Brain pericyte (primary cell): Measurements from ENCODE around the gene LAMA5.

Source experiments
- DNase-seq: peaks from one replicate; pipeline ENCODE4 v3.0.0-alpha.2; 2012; ENCODE audit warnings: low read depth, low spot score

LAMA5 gene

GRCh38 chr20:62314711-62315302 lies 52.3 kb downstream of the LAMA5 start:
- DNase-seq, result no peak

- no peak for DNase-seq
Observed at GRCh38 chr20:62314339-62314638, 52.8 kb downstream of the LAMA5 start.

GRCh38 chr20:62313460-62314338 lies 53.4 kb downstream of the LAMA5 start:
- no peak for DNase-seq

GRCh38 chr20:62313021-62313420 lies 54.1 kb downstream of the LAMA5 start:
- DNase-seq, result no peak

- no peak for DNase-seq
Observed at GRCh38 chr20:62312662-62312977, 54.5 kb downstream of the LAMA5 start.

- DNase-seq, result no peak
Observed at GRCh38 chr20:62311832-62312661, 55.1 kb downstream of the LAMA5 start.

- DNase-seq, result no peak
Observed at GRCh38 chr20:62311150-62311549, 56.0 kb downstream of the LAMA5 start.

- DNase-seq, result no peak
Observed at GRCh38 chr20:62310757-62311121, 56.4 kb downstream of the LAMA5 start.

GRCh38 chr20:62309947-62310756 lies 57.0 kb downstream of the LAMA5 start:
- no peak for DNase-seq

DNA sequence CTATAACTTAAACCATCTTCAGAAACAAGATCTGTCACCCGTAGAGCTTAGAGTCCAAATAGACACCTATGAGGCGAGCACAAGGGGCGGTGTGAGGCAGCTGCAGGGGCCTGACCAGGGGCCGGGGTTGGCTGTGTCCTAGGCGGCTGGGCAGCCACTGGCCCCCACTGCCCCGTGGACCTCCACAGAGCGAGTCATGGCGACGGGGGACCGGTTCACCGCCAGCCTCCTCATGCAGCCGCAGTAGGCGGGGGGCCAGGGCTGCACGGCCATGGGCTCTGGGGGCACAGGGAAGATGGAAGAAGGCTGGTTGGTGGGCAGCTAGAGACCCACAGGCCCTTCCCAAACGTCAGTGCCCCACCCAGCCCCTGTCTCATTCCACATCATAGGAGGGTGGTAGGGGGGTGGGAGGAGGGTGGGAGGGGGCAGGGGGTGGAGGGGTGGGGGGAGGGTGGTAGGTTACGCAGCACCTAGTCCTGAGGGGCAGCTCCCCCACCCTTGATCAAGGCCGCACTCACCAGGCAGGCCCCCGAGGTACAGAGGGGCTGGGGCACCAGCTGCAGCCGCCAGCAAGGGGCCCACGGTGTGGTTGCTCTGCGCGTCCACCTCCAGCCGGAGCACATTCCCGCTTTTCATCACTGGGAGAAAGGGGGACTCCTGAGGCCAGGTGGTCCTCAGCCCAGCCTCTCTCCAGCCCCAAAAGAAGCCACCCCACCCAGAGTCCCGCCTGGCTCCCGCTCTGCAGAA lies 57.7 kb downstream of the LAMA5 start:
- DNase-seq, result no peak

GRCh38 chr20:62308102-62308822 lies 58.9 kb downstream of the LAMA5 start:
- DNase-seq, result no peak

DNA sequence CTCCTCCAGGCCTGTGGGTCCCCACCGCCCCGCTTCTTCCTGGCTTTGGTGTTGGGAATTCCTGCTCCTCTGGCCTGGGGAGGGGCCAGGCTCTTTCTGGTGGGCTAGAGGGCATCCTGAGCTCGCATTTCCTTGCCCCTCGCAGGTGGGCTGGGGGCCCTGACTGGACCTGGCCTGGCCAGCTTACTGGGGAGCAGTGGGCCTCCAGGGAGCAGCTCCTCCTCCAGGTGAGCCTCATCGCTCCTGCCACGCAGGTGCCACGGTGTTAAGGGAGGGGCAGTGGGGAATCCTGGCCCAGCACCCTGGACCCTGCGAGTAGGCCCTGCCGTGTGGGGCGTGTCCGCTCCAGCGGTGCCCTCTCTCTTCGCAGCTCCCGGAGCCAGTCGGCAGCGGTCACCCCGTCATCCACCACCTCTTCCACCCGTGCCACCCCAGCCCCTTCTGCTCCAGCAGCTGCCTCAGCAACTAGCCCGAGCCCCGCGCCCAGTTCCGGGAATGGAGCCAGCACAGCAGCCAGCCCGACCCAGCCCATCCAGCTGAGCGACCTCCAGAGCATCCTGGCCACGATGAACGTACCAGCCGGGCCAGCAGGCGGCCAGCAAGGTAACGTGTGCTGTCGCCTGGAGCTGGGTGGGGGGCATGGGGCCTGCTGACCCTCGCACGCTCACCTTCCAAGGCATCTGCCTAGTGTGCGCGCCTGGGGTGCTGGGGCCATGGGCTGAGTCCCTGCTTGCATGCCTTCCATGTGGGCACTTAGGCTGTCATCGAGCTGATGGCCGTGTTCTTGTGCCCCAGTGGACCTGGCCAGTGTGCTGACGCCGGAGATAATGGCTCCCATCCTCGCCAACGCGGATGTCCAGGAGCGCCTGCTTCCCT lies 59.6 kb downstream of the LAMA5 start:
- no peak for DNase-seq

DNA sequence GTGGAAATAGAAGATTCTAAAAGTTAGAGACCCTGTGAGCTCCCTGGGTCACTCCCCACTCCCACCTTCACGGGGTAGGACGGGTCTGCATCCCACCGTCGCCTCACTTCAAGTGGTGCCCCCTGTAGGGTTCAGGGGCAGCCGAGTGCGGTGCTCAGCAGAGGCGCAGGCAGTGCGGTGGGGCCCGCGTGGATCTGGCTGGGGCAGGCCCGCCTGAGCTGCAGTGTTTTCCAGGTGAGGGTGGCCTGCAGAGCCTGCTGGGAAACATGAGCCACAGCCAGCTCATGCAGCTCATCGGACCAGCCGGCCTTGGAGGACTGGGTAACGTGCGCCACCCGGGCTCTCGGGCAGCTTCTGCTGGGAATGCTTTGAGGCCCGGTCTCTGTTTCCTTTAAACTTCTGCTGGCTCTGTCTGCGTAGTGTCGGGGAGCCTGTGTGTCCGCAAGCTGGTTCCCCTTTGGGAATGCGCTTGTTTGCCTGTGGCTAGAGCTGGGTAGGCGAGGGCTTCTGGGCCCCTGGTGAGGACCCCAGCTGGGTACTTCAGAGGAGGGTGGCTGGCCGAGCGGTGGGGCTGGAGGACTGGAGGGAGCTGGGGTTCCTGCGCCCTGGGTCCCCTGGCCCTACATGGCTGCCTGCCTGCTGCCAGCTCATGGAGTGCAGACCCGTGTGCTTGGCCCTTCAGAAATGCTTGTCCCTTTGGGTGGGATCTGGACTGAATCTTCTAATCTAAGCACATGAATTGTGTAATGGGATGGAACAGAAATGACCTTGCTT lies 60.5 kb downstream of the LAMA5 start:
- DNase-seq, result no peak

DNA sequence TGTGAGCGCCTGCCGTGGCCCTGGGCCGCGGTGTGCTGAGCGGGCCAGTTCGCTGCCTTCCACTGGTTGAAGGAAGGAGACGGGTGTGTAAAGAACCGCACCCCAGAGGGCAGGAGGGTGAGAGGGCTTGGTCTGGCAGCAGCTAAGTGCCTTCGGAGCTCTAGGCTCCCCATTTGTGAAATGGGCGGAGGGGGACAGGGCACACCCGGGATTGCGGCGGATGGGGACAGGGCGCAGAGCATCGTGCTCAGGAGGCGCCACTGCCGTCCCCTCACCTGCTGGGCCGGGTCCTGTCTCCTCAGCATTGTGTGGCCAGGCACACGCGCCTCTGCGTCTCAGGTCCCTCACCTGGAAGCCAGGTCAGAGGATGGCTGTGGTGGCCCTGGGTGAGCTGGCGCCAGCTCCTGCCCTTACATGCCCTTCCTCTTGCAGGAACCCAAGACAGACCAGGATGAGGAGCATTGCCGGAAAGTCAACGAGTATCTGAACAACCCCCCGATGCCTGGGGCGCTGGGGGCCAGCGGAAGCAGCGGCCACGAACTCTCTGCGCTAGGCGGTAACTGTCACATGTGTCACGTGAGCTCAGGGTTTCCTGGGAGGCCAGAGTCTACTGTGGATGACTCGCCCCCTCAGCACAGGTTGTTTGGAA lies 61.2 kb downstream of the LAMA5 start:
- DNase-seq, result no peak

DNA sequence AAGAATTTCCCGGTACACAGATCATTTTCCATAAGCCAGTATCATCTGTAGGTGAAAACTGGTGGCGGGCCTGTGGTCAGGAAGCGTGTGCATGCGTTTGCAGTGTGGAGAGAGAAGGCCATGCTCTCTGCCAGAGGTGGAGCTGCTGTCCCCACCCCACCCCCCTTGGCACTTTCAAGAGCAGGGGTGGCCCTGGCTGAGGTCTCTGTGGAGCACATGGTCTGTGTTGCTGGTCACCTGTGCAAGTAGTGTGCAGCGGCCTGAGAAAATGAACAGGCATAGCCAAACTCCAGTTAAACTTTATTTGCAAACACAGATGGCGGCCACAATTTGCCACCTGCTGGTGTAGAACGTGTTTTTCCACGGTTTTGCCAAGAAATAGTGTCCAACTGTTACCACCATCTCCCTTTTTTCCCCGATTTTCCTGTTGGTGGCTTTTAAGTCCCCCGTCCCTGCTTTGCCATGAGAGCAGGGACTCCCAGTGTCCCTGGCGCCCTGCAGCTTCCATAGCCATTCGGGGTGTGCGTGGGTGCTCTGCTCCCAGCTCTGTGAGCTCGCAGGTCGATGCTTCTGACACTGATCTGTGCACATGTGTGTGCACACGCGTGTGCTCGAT lies 61.9 kb downstream of the LAMA5 start:
- DNase-seq, result no peak

GRCh38 chr20:62304331-62305148 lies 62.6 kb downstream of the LAMA5 start:
- DNase-seq, result no peak
